ENCODE measurements around the gene TBC1D22B.

- TF ChIP-seq, protein P1, sequence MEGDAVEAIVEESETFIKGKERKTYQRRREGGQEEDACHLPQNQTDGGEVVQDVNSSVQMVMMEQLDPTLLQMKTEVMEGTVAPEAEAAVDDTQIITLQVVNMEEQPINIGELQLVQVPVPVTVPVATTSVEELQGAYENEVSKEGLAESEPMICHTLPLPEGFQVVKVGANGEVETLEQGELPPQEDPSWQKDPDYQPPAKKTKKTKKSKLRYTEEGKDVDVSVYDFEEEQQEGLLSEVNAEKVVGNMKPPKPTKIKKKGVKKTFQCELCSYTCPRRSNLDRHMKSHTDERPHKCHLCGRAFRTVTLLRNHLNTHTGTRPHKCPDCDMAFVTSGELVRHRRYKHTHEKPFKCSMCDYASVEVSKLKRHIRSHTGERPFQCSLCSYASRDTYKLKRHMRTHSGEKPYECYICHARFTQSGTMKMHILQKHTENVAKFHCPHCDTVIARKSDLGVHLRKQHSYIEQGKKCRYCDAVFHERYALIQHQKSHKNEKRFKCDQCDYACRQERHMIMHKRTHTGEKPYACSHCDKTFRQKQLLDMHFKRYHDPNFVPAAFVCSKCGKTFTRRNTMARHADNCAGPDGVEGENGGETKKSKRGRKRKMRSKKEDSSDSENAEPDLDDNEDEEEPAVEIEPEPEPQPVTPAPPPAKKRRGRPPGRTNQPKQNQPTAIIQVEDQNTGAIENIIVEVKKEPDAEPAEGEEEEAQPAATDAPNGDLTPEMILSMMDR (IDR thresholded peaks at IDR 0.05): no peak
- TF ChIP-seq POLR2A (IDR thresholded peaks at IDR 0.05): no peak
These were observed 83.0 kb downstream of the TBC1D22B start for GRCh38 chr6:37340639-37340943.
